ENCODE results near the gene GMPS.
"Not testable (repeated sequence)": the region's sequence is repeated elsewhere in the genome, so short reads cannot be mapped to it uniquely, and the experiment has no call there.

GMPS gene

GRCh38 chr3:155872904-155873646 lies 2.6 kb downstream of the GMPS start:
- DNase-seq: no peak

- DNase-seq: no peak
Observed at GRCh38 chr3:155876037-155876436, 5.6 kb downstream of the GMPS start.

GRCh38 chr3:155876503-155876902 lies 6.1 kb downstream of the GMPS start:
- DNase-seq: no peak

GRCh38 chr3:155880286-155880685 lies 9.8 kb downstream of the GMPS start:
- DNase-seq: no peak

GRCh38 chr3:155884292-155884691 lies 13.8 kb downstream of the GMPS start:
- DNase-seq: no peak

- DNase-seq: no peak
Observed at GRCh38 chr3:155885292-155885691, 14.8 kb downstream of the GMPS start.

- not testable (repeated sequence) for DNase-seq
Observed at GRCh38 chr3:155886348-155886747, 15.9 kb downstream of the GMPS start.

- DNase-seq: no peak
Observed at GRCh38 chr3:155886915-155887314, 16.5 kb downstream of the GMPS start.

GRCh38 chr3:155889212-155889611 lies 18.8 kb downstream of the GMPS start:
- no peak for DNase-seq

GRCh38 chr3:155889952-155890351 lies 19.5 kb downstream of the GMPS start:
- DNase-seq: no peak

- no peak for DNase-seq
Observed at GRCh38 chr3:155890671-155891190, 20.3 kb downstream of the GMPS start.

GRCh38 chr3:155891321-155891720 lies 20.9 kb downstream of the GMPS start:
- no peak for DNase-seq

- no peak for DNase-seq
Observed at GRCh38 chr3:155895379-155895900, 25.0 kb downstream of the GMPS start.

GRCh38 chr3:155906900-155907299 lies 36.5 kb downstream of the GMPS start:
- no peak for DNase-seq

- no peak for DNase-seq
Observed at GRCh38 chr3:155908086-155908485, 37.6 kb downstream of the GMPS start.

GRCh38 chr3:155908605-155909004 lies 38.2 kb downstream of the GMPS start:
- no peak for DNase-seq

- DNase-seq: no peak
Observed at GRCh38 chr3:155912090-155912489, 41.6 kb downstream of the GMPS start.

GRCh38 chr3:155912579-155913190 lies 42.2 kb downstream of the GMPS start:
- no peak for DNase-seq

- DNase-seq: no peak
Observed at GRCh38 chr3:155917781-155918180, 47.3 kb downstream of the GMPS start.

- DNase-seq: no peak
Observed at GRCh38 chr3:155919728-155920127, 49.3 kb downstream of the GMPS start.

GRCh38 chr3:155921486-155921885 lies 51.0 kb downstream of the GMPS start:
- DNase-seq: no peak

GRCh38 chr3:155934230-155934629 lies 63.8 kb downstream of the GMPS start:
- DNase-seq: no peak

- DNase-seq: no peak
Observed at GRCh38 chr3:155938409-155938808, 68.0 kb downstream of the GMPS start.

GRCh38 chr3:155941354-155941753 lies 70.9 kb downstream of the GMPS start:
- no peak for DNase-seq
